Measurements from ENCODE around the gene CARNS1.
"Not testable (repeated sequence)": the region's sequence is repeated elsewhere in the genome, so short reads cannot be mapped to it uniquely, and the experiment has no call there.

The CARNS1 gene

DNA sequence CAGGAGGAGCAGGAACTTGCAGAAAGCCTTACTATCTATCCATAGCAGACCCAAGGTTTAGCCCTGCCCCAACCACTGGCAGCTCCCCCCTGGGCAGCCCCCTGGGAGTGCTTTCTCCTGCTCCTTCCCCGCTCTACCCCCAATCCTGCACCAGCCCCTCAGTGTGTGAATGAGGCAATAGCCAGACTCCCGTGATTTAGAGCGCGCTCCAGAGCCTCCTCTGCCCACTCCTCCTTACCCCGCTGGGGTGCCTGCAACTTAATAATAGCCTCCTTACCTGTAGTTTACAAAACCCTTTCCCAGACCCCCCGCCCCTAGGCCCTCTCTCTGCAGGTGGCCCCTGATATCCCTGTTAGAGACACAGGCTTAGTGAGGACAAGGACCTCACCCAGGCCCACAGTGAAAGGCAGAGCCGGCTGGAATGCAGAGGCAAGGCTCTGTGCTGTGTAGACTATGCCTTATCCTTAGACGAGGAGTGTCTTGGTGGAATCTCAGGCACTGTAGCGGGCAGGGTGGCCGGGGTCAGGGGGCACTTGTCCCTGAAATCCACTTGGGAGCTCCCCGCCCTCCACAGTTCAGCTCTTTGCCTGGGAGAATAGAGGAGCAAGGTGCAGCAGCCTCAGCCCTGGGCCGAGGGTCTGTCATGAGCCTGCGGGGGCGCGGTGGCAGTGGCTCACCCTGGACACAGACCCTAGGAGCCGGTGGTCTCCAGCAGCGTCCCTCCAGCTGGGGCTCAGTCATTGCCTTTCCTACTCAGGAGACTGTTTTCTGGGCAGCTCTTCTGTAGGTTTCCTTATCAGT is 4.3 kb upstream of the CARNS1 start:
- no peak for DNase-seq

DNA sequence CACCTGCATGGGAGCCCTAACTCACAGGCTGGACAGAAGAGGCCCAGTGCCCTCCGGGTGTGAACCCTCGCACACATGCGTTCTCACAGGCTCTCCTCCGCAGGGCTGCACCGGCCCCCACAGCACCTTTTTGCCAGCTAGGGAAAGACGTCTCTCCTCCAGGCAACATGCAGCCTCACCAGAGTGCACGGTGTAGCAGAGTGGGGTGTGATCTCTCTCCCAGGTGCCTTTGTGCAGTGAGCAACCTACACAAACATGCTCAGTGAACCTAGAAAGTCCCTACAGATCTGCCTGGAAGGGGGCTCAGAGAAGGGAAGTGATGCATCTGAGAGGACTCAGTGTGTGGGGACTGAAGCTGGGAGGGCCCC is 3.7 kb upstream of the CARNS1 start:
- no peak for DNase-seq

DNA sequence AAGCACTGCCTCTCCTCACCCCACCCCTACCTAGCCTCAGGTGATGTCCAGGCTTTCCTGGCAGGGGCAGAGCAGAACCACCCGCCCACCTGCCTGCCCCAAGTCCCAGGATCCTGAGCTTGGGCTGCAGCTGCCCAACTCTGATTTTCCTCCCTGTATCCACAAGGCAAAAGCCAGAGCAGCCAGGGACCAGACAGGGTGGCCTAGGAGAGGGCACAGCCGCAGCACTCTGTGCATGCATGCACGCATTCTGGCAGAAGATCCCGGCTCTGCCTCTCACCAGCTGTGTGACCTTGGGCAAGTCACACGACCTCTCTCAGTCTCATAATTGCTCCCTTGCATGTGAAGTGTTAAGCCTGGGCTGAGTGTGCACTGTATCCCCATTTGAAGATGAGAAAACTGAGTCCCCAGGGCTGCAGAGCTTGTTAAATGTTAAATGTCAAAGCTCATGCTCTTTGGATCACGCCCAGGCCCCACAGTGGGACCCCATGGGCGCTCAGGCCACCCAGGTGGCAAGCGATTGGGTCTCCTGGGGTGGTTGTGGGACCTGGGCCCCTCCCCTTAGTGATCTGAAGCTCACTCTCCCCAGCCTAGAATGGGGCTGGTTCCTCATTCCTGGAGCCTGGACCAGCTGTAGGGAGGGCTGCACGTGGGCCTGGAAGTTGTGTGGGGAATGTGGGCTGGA is 2.8 kb upstream of the CARNS1 start:
- DNase-seq: no peak

DNA sequence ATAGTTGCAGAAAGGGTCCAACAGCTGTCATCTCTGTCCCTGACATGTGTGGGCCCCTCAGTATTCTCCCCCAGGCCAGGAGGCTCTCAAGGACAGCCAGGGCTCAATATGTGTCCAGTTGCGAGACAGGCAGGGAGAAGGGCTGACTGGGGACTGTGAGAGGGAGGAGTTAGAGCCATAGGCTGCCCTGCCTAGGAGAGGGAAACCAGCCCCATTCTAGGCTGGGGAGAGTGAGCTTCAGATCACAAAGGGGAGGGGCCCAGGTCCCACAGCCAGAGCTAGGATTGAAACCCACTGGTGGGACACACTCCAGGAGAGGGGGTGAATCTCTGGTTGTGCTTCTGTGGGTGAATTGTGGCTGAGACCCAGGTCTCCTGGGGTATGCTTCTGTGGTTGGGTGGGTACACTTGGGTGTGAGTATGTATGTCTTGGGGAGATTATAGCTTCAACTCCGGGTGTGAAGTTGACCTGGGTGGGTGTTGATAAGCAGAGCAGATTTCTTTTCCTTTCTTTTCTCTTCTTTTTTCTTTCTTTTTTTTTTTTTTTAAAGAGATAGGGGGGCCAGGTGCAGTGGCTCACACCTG is 2.1 kb upstream of the CARNS1 start:
- DNase-seq: no peak

DNA sequence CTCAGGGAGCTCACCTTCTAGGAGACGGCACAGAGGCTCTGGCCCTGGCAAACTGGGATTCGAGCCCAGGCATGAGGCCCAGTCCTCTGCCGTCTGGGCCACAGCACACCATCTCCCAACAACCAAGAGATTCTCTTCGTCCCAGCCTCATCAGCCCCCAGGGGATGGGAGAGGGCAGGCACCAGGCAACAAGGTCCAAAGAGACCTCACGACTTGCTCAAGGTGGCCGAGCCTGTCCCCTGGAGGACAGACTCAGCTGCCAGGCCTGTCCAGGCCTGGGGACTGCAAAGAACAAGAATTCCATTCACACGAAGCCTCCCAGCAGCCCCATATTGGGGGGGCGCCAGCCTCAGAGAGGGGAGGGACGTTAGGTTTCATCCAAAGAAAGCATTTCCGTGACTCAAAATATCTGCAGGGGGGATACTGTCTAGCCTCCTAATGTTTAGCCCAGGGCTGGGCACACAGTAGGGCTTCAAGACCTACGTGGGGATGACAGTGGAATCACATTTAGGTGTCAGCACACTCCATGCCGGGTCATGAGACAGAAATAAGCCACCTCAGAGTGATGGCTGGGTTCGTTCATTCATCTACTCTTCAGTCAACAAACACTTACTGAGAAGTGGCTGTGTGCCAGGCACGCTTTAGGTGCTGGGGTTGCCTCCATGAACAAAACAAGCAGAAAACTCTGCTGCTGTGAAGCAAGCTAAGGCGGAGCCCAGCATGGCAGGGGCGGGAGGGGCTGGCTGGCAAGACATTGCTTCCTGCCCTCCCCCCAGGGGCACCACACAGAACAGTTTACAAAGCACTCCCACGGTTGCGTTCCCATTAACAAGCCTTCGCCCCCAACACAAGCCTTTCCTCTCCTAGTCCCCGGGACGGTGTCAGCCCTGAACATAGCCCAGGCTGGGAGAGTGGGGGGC is 1.2 kb downstream of the CARNS1 start:
- DNase-seq: no peak

DNA sequence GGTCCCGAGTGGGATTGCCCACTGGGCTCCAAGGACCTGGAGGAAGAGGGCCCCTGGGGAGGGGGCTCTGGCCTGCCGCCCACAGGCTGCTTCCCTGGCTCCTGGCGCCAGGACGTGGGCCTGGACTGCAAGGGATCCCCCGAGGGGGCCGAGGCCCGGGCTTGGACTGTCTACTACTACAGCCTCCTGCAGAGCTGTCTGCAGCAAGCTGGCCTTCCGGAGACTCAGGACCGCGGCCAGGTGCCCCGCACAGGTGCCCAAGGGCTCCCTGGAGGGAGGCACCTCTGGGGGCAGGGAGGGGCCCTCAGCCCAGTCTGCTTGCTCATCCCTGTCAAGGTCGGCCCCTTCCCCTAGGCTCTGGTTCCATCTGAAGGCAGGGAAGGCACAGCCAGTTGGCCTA is 1.9 kb downstream of the CARNS1 start:
- no peak for DNase-seq

DNA sequence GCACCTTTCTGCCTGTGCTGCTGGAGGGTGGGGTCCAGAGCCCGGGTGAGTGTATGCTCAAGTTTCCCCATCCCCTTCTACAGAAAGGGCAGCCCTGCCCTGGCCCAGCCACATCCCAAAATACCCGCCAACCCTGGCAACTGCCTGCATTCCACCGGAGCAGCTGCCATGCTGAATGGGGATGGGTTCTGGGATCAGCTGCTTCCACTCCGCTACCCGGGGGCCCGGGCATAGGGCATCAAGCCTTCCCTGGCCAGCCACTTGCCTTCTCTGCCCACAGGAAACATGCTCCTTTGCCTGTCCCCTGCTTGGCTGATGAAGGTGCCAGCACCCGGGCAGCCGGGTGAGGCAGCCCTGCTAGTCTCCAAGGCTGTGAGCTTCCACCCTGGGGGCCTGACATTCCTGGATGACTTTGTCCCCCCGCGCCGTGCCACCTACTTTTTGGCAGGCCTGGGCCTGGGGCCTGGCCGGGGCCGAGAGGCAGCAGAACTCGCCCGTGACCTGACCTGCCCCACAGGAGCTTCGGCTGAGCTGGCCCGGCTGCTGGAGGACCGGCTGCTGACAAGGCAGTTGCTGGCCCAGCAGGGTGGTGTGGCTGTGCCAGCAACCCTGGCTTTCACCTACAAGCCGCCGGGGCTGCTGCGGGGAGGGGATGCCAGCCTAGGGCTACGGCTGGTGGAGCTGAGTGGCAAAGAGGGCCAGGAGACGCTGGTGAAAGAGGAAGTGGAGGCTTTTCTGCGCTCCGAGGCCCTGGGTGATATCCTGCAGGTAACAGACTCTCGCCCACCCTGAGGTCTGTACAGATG is 3.2 kb downstream of the CARNS1 start:
- DNase-seq: no peak

DNA sequence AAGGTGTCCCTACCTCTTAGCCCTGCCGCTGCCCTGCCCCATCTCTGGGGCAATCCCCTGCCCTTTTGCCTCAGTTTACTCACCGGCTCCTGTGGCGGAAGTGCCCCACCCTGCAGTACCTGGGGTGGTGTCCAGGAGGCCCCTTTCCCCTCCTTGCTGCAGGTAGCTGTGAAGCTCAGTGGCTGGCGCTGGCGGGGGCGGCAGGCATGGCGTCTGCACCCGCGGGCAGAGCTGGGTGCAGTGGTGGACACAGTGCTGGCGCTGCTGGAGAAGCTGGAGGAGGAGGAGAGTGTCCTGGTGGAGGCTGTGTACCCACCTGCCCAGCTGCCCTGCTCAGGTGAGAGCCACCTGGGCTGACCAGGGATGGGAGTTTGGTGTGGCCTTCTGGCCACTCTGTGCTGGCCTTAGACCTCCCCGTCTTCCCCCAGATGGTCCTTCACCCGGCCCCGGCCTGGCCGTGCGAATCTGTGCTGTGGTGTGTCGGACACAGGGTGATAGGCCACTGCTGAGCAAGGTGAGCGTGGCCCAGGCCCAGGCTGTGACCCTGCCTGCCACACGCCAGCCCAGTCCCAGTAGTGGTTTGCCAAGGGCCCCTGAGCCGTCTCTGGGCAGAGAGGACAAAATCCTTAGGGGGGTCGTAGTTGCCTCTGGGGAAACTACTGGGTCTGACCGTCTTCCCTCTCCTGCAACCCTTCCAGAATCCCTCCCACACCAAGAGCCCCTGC is 4.0 kb downstream of the CARNS1 start:
- no peak for DNase-seq

DNA sequence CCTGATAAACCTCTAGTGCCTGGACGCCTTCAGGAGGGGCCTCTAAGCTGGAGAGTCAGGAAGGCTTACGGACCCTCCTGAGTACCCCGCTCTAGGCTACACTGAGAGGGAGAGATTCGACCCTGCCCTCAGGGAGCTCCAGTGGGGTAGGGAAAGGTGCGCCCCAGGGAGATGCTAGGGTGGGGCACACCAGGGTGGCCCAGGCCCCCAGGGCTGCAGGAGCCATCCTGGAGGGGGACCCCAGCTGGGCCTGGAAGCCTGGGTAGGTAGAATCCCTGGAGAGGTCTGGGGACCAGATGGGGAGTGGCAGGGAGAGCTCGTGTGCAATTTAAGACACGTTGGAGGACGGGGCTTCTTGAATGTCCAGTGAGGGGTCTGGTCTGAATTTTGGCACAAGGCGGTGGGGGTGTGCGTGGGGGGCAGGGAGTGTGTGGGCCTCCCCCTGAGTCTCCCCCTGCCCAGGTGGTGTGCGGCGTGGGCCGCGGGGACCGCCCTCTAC is 4.7 kb downstream of the CARNS1 start:
- DNase-seq: no peak

DNA sequence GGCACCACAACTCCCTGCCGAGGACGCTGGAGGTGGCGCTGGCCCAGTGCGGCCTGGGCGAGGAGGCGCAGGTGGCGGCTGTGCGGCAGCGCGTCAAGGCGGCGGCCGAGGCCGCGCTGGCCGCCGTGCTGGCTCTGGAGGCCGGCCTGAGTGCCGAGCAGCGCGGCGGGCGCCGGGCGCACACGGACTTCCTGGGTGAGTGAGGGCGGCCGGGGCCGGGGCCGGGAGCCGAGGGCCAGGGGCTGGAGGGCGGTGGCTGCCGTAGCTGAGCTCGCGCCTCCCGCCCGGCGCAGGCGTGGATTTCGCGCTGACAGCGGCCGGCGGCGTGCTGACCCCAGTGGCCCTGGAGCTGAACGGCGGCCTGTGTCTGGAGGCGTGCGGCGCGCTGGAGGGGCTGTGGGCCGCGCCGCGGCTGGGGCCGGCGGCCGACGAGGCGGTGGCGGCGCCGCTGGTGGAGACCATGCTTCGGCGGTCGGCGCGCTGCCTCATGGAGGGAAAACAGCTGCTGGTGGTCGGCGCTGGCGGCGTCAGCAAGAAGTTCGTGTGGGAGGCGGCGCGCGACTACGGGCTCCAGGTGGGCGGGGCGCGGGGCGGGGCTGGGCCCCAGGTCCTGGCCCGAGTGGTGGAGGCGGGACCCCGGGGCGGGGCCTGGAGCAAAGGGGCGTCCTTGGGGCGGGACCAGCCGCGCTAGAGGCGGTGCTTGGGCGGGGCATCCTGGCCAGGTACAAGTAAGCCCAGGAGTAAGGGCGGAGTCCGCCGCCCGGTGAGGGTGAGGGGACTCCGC is 5.4 kb downstream of the CARNS1 start:
- DNase-seq: peak; percentile 88

DNA sequence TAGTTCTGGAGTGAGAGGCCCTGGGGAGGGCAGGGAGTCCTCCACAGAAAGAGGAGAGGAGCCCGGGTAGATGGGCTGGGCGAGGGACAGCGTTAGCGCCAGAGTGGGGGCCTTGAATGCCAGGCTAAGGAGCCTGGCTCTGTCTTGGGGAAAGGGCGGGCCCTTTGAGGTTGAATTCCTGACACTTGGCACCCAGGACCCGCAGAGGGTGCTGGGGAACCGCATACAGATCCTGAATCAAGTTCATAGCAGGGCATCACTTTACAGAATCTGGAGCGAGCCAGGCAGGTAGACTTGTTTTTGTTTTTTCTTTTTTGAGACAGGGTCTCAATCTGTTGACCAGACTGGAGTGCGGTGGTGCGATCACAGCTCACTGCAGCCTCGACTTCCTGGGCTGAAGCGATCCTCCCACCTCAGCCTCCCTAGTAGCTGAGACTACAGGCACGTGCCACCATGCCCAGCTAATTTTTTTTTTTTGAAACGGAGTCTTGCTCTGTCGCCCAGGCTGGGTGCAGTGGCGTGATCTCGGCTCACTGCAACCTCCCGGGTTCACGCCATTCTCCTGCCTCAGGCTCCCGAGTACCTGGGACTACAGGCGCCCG is 6.1 kb downstream of the CARNS1 start:
- no peak for DNase-seq

DNA sequence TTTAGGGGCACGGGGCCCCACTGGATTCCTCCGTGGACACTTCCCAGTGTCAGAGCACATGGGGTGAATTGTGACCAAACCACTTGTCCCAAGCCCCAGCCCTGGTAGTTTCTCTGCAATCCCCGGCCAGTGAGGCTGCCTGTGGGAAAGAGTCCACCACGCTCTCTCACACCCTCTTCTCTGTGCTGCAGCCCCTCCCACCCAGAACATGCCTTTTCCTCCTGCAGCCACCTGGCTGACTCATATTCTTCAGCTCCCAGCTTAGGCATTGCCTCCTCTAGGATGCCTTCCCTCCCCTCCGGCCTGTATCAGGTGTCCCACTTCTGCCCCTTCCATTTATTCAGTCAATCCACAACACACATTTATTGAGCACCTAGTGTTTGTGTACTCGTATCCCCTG is 7.4 kb downstream of the CARNS1 start:
- DNase-seq: no peak

DNA sequence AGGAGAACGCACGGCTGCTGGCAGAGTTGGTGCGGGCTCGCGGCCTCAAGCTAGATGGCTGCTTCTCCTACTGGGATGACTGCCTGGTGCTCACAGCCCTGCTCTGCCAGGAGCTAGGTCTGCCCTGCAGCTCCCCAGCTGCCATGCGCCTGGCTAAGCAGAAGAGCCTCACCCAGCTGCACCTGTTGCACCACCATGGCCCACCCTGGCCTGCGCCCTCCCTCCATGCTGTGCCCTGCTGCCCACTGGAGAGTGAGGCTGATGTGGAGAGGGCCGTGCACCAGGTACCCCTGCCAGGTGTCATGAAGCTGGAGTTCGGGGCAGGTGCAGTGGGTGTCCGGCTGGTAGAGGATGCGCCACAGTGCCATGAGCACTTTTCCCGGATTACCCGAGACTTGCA is 8.0 kb downstream of the CARNS1 start:
- DNase-seq: no peak

DNA sequence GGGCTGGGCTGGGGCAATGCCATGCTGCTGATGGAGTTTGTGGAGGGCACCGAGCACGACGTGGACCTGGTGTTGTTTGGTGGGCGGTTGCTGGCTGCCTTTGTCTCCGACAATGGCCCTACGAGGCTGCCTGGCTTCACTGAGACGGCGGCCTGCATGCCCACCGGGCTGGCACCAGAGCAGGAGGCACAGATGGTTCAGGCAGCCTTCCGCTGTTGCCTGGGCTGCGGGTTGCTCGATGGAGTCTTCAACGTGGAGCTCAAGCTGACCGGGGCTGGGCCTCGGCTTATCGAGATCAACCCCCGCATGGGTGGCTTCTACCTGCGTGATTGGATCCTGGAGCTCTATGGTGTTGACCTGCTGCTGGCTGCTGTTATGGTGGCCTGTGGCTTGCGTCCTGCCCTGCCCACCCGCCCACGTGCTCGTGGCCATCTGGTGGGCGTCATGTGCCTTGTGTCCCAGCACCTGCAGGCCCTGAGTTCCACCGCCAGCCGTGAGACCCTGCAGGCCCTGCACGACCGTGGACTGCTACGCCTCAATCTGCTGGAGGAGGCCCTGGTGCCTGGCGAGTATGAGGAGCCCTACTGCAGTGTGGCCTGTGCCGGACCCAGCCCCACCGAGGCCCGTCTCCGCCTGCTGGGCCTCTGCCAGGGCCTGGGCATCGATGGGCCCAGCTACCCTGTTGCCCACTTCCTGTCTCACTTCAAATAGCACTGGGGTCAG is 8.6 kb downstream of the CARNS1 start:
- no peak for DNase-seq

DNA sequence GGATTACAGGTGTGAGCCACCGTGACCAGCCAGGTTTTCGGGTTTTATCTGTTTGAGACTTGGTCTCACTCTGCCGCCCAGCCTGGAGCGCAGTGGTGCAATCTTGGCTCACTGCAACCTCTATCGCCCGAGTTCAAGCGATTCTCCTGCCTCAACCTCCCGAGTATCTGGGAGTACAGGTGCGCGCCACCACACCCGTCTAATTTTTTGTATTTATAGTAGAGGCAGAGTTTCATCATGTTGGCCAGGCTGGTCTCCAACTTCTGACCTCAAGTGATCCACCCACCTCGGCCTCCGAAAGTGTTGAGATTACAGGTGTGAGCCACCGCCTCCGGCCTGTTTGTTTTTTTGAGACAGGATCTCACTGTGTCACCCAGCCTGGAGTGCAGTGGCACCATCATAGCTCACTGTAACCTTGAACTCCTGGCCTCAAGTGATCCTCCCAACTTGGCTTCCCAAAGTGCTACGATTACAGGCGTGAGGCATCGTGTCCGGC is 11.9 kb downstream of the CARNS1 start:
- DNase-seq: not testable (repeated sequence)

DNA sequence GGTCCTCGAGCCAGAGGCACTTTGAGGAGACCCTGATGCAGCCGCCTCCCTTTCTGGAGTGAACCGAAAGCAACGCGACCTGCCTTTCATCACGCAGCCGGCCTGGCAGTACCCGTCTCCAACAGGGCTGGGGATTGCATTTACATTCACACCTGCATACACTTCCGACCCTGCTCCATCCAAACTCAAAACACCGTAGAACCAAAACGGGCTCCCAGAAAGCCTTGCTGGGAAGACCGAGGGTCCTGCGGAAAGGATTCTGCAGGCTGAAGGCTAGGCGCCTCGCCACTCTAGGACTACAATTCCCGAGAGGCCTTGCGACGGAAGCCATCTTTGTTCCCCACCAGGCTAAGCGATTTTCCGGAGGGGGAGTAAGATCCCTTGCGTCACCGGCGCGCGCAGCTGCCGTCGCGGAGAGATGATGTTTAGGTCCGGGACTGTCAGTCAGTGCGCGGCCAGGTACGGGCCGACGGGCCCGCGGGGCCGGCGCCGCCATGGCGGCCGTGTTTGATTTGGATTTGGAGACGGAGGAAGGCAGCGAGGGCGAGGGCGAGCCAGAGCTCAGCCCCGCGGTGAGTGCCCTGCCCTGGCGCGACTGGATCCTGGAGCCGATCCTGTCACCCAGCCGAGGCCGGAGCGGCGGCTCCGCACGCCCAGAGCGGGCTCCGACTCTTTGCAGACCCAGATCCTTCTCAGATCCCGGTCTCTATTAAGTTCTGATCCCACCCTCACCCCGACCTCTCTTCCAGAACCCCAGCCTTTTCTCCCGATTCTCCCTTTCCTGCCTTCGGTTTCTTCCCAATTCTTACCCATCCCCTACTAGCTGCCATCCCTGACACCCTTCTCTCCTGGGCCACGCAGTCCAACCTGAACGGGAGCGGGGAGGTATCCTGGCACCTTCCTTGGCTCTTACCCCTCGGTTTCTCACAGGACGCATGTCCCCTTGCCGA is 12.8 kb downstream of the CARNS1 start, which contains the start of gene RPS6KB2:
Gene RPS6KB2 (plus strand): TSS at position 443 of the 950 bp plus-strand sequence. CDS start 52 bp downstream, at position 495.
- peak; percentile 96 for DNase-seq

DNA sequence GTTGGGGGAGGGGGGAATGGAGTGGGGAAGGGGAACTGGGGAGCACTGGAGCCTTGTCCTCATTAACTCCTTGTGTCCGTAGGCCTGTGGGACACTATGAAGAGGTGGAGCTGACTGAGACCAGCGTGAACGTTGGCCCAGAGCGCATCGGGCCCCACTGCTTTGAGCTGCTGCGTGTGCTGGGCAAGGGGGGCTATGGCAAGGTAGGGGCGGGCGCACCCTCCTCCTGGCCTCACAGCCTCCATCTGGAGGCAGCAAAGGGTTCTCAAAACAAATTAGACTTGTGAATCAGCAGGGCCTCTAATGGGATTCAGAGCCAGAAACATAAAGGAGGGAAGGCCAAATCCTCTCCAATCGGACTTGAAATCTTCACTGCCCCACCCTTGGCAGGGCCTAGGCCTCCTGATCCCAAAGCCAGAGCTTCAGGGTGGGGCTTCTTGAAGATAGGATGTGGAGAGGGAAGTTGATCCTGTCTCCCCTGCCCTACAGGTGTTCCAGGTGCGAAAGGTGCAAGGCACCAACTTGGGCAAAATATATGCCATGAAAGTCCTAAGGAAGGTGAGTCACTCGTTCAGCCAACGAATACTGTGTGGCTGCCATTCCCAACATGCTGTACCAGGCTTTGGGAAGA is 13.7 kb downstream of the CARNS1 start:
- no peak for DNase-seq

All from NCI-H2107 (cell line).